ENCODE data around the gene CBFB. TPM values are rescaled to one million over a fixed set of nuclear protein-coding genes. Genes with fewer than 3 reads are reported as not detected.

CBFB gene
- total RNA-seq, 2 donors from 2014 or later: 41.5 TPM

- no peak overlapping the region for H3K4me3 ChIP-seq
- intact Hi-C loops (cut with DNase I): no loop called here
- H3K27ac ChIP-seq: no peak overlapping the region
- DNase-seq: no peak
- H3K4me1 ChIP-seq: no peaks in the 10 kb centered on the region
- H3K9ac ChIP-seq (ENCODE audit: low read depth in 2 of 2, low read length in 2 of 2): no peak overlapping the region
- no peaks in the 10 kb centered on the region for H3K27me3 ChIP-seq
- no peak for TF ChIP-seq CTCF (IDR thresholded peaks at IDR 0.05)
- H3K36me3 ChIP-seq: no peaks in the 10 kb centered on the region
- no peaks in the 10 kb centered on the region for H3K9me3 ChIP-seq
Measured at GRCh38 chr16:67098599-67098998, 69.7 kb downstream of the CBFB start.

GRCh38 chr16:67100569-67101310, 71.8 kb downstream of the CBFB start:
- Histone ChIP-seq H3K4me3 (no peak overlapping the region), H3K27me3 (no peaks in the 10 kb centered on the region), H3K36me3 (no peaks in the 10 kb centered on the region), H3K9ac (ENCODE audit: low read depth in 2 of 2, low read length in 2 of 2) (no peak overlapping the region), H3K27ac (no peak overlapping the region), H3K9me3 (no peaks in the 10 kb centered on the region), H3K4me1 (no peaks in the 10 kb centered on the region)
- no peak for TF ChIP-seq CTCF (IDR thresholded peaks at IDR 0.05)
- intact Hi-C loops (cut with DNase I): no loop called here
- no peak for DNase-seq

- Histone ChIP-seq H3K27me3 (no peaks in the 10 kb centered on the region), H3K9me3 (no peaks in the 10 kb centered on the region), H3K9ac (ENCODE audit: low read depth in 2 of 2, low read length in 2 of 2) (no peak overlapping the region), H3K27ac (no peak overlapping the region), H3K4me3 (no peak overlapping the region), H3K4me1 (no peaks in the 10 kb centered on the region), H3K36me3 (no peaks in the 10 kb centered on the region)
- TF ChIP-seq CTCF (IDR thresholded peaks at IDR 0.05): no peak
- intact Hi-C loops (cut with DNase I): no loop called here
- DNase-seq: no peak
Measured at GRCh38 chr16:67101311-67102082, 72.5 kb downstream of the CBFB start.

GRCh38 chr16:67104061-67104460, 75.1 kb downstream of the CBFB start:
- Histone ChIP-seq H3K36me3 (no peaks in the 10 kb centered on the region), H3K27me3 (no peaks in the 10 kb centered on the region), H3K27ac (no peak overlapping the region), H3K4me1 (no peaks in the 10 kb centered on the region), H3K9me3 (no peaks in the 10 kb centered on the region), H3K9ac (ENCODE audit: low read depth in 2 of 2, low read length in 2 of 2) (no peak overlapping the region), H3K4me3 (no peak overlapping the region)
- DNase-seq: no peak
- TF ChIP-seq CTCF (IDR thresholded peaks at IDR 0.05): no peak
- intact Hi-C loops (cut with DNase I): no loop called here

GRCh38 chr16:67104845-67105244, 75.9 kb downstream of the CBFB start:
- Histone ChIP-seq H3K4me3 (no peak overlapping the region), H3K27ac (peak overlapping the region; percentile 30)

More at GRCh38 chr16:67104845-67105244, 75.9 kb downstream of the CBFB start:
- Histone ChIP-seq H3K36me3 (no peaks in the 10 kb centered on the region), H3K27me3 (no peaks in the 10 kb centered on the region), H3K4me1 (no peaks in the 10 kb centered on the region), H3K9me3 (no peaks in the 10 kb centered on the region), H3K9ac (ENCODE audit: low read depth in 2 of 2, low read length in 2 of 2) (no peak overlapping the region)
- DNase-seq: peak; percentile 70
- no peak for TF ChIP-seq CTCF (IDR thresholded peaks at IDR 0.05)
- intact Hi-C loops (cut with DNase I): no loop called here

Data from colonic mucosa (tissue), 4 donors.